ENCODE data around the gene SMIM23. TPM values are rescaled to one million over a fixed set of nuclear protein-coding genes. Genes with fewer than 3 reads are reported as not detected.

SMIM23 gene
- total and polyA plus RNA-seq, 2 of the 4 experiments (the other 2 are of a cell fraction) = not detected

- Histone ChIP-seq H4K8ac (ENCODE audit: low read depth in 2 of 2, low read length in 2 of 2) (no peak overlapping the region), H3K23ac (ENCODE audit: low read depth, low read length) (no peak overlapping the region), H4K5ac (ENCODE audit: low read depth, low read length) (no peak overlapping the region), H3K4me2 (ENCODE audit: low read depth, low read length) (no peak overlapping the region), H3K4me3 (ENCODE audit: insufficient read depth, low read depth, low read length) (no peak overlapping the region), H3K27me3 (ENCODE audit: control insufficient read depth, insufficient read depth, low read length) (peaks cover 9% of the 10 kb centered on the region; the same call in 1 of the 2 replicates), H3K27ac (ENCODE audit: insufficient read depth, low read length) (no peak overlapping the region), H2BK20ac (ENCODE audit: low read depth, low read length) (no peak overlapping the region), H2AK5ac (ENCODE audit: low read depth, low read length) (no peak overlapping the region), H3K4me1 (ENCODE audit: control insufficient read depth, insufficient read depth, low read length) (no peaks in the 10 kb centered on the region), H3K18ac (ENCODE audit: low read depth, low read length) (no peak overlapping the region), H4K20me1 (ENCODE audit: insufficient read depth, low read length) (no peaks in the 10 kb centered on the region), H2AK9ac (replicated peaks; ENCODE audit: low read depth, low read length, poor library complexity) (no peak overlapping the region), H2BK5ac (ENCODE audit: low read depth, low read length, poor library complexity, severe bottlenecking) (no peak overlapping the region), H3K9me3 (ENCODE audit: control insufficient read depth, insufficient read depth, low read length) (no peaks in the 10 kb centered on the region), H3K56ac (ENCODE audit: extremely low read depth, insufficient read depth, low read length) (no peak overlapping the region), H2BK120ac (ENCODE audit: low read depth, low read length) (no peak overlapping the region), H2BK15ac (ENCODE audit: low read depth, low read length) (no peak overlapping the region), H3K9ac (ENCODE audit: low read depth, low read length) (no peak overlapping the region), H3K14ac (replicated peaks; ENCODE audit: low read depth, low read length) (no peak overlapping the region), H3K4ac (ENCODE audit: low read depth, low read length) (no peak overlapping the region), H3K36me3 (ENCODE audit: control insufficient read depth, insufficient read depth, low read length) (no peaks in the 10 kb centered on the region), H3K9me1 (ENCODE audit: insufficient read depth, low read length) (no peaks in the 10 kb centered on the region), H4K91ac (ENCODE audit: insufficient read depth, low read depth, low read length) (no peak overlapping the region), H2AFZ (replicated peaks; ENCODE audit: low read length, poor library complexity) (no peak overlapping the region), H3K79me1 (ENCODE audit: low read depth in 1 of 2, low read length in 2 of 2) (no peaks in the 10 kb centered on the region)
- no peak for ATAC-seq (ENCODE audit: low read depth)
- TF ChIP-seq CEBPB (IDR thresholded peaks at IDR 0.05; ENCODE audit: low read depth, low read length) (no peak), NFE2L2 (IDR thresholded peaks at IDR 0.05; ENCODE audit: low read depth, low read length) (no peak), MXI1 (IDR thresholded peaks at IDR 0.05; ENCODE audit: borderline replicate concordance, low read depth, low read length) (no peak), MAZ (IDR thresholded peaks at IDR 0.05; ENCODE audit: borderline replicate concordance, low read depth, low read length) (no peak), RAD21 (IDR thresholded peaks at IDR 0.05; ENCODE audit: low read length) (no peak), CHD1 (IDR thresholded peaks at IDR 0.05; ENCODE audit: low read depth, low read length) (no peak), CTCF (conservative IDR thresholded peaks at IDR 0.05; ENCODE audit: low read depth, low read length) (no peak), BHLHE40 (IDR thresholded peaks at IDR 0.05; ENCODE audit: low read depth, low read length) (no peak), SMC3 (IDR thresholded peaks at IDR 0.05; ENCODE audit: low read depth, low read length) (no peak)
- TF ChIP-seq, protein P1, sequence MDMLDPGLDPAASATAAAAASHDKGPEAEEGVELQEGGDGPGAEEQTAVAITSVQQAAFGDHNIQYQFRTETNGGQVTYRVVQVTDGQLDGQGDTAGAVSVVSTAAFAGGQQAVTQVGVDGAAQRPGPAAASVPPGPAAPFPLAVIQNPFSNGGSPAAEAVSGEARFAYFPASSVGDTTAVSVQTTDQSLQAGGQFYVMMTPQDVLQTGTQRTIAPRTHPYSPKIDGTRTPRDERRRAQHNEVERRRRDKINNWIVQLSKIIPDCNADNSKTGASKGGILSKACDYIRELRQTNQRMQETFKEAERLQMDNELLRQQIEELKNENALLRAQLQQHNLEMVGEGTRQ (IDR thresholded peaks at IDR 0.05; ENCODE audit: low read depth, low read length) = no peak
- CTCF ChIA-PET = no interaction called here
- dilution Hi-C loops (cut with HindIII; ENCODE audit: low sequenced_read_pairs, unreplicated experiment) = no loop called here
- intact Hi-C loops (cut with micrococcal nuclease) = no loop called here
- no TSS peak for BruUV-seq (replicated peaks)
- in situ Hi-C loops (cut with MboI; ENCODE audit: low sequenced_read_pairs) = no loop called here
- no CpG with 5 or more reads among the region's 5 CpGs for WGBS, 2 experiments (ENCODE audit: extremely low coverage in 2 of 2, insufficient read length in 1 of 2)
- no peak for DNase-seq
- POLR2A ChIA-PET (ENCODE audit: unreplicated experiment) = no interaction called here
These were observed 40.0 kb upstream of the SMIM23 start for GRCh38 chr5:171745602-171746001.
